Esophagus muscularis mucosa (tissue), 3 donors: ENCODE results near the gene ARHGAP5.

Source experiments
- POLR2A ChIP-seq: fragments of 450-650 bp; IDR thresholded peaks from one replicate; pipeline ENCODE4 v1.6.1; 2017; ENCODE audit warnings: antibody characterized with exemption, moderate library complexity, mild to moderate bottlenecking, low read depth
- POLR2AphosphoS5 ChIP-seq, 2 donors: sonication (generic); formaldehyde crosslinking; IDR thresholded peaks; one replicate each; pipeline ENCODE4 v1.6.1; 2017; ENCODE audit warnings: antibody characterized with exemption in 2 of 2
- TF ChIP-seq, protein P1 (sequence below), 3 experiments: fragments of 200-600 bp in 2 of 3; fragments of 450-650 bp in 1 of 3; sonication (generic) in 2 of 3; IDR thresholded peaks; one replicate each; pipeline ENCODE4 v1.5.1; 2017 to 2019; ENCODE audit warnings: antibody characterized with exemption in 3 of 3, mild to moderate bottlenecking in 2 of 3, moderate library complexity in 1 of 3

DNA sequence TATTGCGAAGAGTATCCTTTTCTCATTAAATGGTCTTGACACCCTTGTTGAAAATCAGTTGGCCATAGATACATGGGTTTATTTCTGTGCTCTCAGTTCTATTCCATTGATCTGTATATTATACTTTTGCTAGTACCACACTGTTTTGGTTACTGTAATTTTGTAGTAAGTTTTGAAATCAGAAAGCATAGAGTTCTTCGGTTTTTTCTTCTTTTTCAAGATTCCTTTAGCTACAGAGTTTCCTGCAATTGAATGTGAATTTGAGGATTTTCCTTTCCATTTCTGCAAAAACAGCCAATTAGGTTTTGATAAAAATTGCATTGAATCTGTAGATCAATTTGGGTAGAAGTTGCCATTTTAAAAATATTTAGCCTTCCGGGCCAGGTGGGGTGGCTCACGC lies 60.2 kb downstream of the ARHGAP5 start:
- TF ChIP-seq, protein P1, sequence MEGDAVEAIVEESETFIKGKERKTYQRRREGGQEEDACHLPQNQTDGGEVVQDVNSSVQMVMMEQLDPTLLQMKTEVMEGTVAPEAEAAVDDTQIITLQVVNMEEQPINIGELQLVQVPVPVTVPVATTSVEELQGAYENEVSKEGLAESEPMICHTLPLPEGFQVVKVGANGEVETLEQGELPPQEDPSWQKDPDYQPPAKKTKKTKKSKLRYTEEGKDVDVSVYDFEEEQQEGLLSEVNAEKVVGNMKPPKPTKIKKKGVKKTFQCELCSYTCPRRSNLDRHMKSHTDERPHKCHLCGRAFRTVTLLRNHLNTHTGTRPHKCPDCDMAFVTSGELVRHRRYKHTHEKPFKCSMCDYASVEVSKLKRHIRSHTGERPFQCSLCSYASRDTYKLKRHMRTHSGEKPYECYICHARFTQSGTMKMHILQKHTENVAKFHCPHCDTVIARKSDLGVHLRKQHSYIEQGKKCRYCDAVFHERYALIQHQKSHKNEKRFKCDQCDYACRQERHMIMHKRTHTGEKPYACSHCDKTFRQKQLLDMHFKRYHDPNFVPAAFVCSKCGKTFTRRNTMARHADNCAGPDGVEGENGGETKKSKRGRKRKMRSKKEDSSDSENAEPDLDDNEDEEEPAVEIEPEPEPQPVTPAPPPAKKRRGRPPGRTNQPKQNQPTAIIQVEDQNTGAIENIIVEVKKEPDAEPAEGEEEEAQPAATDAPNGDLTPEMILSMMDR (IDR thresholded peaks at IDR 0.05) = no peak
- TF ChIP-seq POLR2A (no peak), POLR2AphosphoS5 (IDR thresholded peaks at IDR 0.05) (no peak)
